Inflammatory macrophage (primary cell): ENCODE data around the gene EPN2.
"Not testable (repeated sequence)": the region's sequence is repeated elsewhere in the genome, so short reads cannot be mapped to it uniquely, and the experiment has no call there.

ENCODE experiments used
- DNase-seq, 2 donors: peaks; one replicate each; pipeline ENCODE4 v3.0.0-alpha.2; 2020 to 2022
- total RNA-seq, 18 experiments: gene quantifications; one replicate each; lab custom pipeline; 2026; ENCODE audit warnings: mixed read lengths in 6 of 18, inconsistent platforms in 2 of 18; lab: John Stamatoyannopoulos, UW

EPN2 gene
- 1.7 to 30.9 (median 10.5) reads per million in 18 experiments for total RNA-seq

DNA sequence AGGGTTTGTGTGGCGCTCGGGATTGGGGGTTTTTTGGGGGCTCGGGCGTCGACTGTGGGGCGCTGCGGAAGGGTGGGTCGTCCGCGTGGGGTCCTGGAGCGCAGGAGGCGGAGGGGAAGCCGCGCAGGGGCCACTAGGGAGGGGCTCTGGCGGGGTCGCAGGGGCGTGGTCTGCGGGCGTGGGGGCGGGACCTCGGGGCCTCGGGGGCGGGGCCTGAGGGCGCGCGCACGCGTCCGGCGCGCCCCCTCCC is at the start of gene EPN2:
Gene EPN2 (plus strand): TSS at position 228 of the 250 bp plus-strand sequence. CDS start 45,754 bp downstream, outside the sequence.
- peak in 1 of 2 donors; percentile 55 for DNase-seq

GRCh38 chr17:19187883-19188869 is 49.0 kb upstream of the EPN2 start:
- DNase-seq = not testable (repeated sequence)

- DNase-seq = not testable (repeated sequence)
Measured at GRCh38 chr17:19188870-19189708, 48.1 kb upstream of the EPN2 start.

DNA sequence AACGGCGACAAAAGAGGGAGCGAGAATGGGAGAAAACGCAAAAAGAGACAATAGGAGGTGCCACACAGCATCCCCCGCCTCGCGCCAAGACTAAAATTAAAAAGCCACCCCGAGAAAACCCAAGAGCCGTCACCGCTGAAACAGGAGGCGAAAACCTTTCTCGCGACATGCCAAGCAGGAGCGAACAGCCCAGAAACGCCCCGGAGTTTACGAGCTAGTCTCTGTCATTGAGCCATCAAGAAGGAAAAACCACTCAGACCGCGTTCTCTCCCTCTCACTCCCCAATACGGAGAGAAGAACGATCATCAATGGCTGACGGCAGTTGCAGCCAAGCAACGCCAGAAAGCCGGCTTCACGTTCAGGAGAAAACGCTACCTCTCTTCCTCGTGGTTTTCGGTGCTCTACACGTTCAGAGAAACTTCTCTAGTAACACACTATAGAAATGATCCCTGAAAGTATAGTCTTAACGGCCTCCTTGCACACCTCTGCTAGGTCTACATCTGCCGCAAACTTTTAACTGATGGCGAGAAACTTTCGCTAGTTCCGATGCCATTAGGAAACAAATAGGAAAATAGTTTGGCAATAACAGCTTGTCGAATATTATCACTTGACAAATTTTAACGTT is 47.3 kb upstream of the EPN2 start:
- not testable (repeated sequence) for DNase-seq

GRCh38 chr17:19196382-19197204 is 40.6 kb upstream of the EPN2 start:
- not testable (repeated sequence) for DNase-seq

DNA sequence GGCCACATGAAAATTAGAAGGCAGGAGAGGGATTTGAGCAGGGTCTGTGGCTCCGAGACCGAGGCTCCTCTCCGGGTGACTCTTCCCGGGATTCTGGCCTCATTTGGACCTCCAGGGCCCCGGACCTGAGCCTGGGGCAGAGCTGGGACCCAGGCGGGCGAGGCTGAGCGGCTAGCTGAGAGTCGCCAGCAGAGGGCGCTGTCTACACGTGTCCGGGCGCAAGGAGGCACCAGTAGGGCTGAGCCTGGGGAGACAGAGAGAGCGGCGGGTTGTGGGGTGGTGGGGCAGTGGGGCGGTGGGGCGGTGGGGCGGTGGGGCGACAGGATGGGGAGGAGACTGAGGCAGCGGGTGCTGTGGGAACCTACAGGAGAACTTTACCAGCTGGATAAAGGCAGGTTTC is 34.7 kb upstream of the EPN2 start:
- not testable (repeated sequence) for DNase-seq

GRCh38 chr17:19203429-19203828 is 33.7 kb upstream of the EPN2 start:
- DNase-seq = not testable (repeated sequence)

GRCh38 chr17:19215074-19215860 is 21.9 kb upstream of the EPN2 start:
- DNase-seq = not testable (repeated sequence)

- DNase-seq = not testable (repeated sequence)
Measured at GRCh38 chr17:19216148-19216926, 20.8 kb upstream of the EPN2 start.

DNA sequence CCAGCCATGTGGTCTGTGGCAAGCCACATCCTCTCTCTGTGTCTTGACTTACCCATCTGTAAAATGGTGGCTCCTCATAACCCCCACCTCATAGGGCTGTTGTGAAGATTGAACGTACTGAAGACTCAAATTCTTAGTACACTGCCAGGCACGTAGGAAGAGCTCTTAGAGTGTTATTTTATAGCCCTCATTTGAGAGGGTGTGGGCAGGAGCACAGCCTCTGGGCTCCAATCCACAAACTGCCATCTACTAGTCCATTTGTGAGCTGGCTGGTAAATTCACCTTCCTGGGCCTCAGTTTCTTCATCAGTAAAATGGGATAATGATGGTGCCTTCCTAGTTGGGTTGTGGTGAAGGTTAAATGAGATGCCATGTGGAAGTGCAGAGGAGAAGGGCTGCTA is 18.3 kb upstream of the EPN2 start:
- DNase-seq = not testable (repeated sequence)

DNA sequence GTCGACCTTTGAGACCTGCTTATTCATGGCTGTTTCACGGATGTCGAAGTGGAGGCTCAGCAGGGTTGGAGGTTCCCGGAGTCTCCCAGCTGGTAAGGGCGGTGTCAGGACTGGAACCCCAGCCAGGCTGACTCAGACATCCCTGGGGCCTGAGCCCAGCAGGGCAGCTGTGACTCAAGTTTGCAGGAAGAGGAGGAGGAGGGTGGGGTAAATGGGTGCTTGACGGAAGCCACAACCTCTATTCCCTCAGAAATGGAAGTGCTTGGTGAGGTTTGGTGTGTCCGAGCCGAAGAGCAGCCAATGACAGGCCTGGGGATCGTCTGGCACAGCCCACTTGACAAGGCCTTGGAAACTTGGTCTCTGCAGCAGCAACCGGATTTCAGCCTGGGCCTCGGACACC is 17.8 kb upstream of the EPN2 start:
- DNase-seq = not testable (repeated sequence)

- not testable (repeated sequence) for DNase-seq
Measured at GRCh38 chr17:19220195-19220594, 17.0 kb upstream of the EPN2 start.

GRCh38 chr17:19226610-19227588 is 10.3 kb upstream of the EPN2 start:
- not testable (repeated sequence) for DNase-seq

DNA sequence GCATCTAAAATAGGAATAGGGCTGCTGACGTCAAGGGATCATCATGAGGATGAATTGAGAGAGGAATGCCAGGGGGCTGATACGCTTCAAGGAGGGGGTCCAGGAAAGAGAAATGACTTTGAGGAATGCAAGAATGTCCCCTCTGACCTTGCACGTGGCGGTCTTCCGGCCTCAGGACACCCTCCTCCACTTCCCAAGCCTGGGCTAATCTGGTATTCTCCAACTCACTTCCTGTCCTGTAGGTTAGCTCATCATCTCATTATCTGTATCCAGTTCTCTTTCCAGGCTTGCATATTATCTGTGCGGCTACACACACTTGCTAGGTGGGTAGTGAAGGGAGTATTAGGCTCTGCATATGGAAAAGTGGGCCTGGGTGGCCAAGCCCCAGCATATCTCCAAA is 2.5 kb upstream of the EPN2 start:
- not testable (repeated sequence) for DNase-seq

DNA sequence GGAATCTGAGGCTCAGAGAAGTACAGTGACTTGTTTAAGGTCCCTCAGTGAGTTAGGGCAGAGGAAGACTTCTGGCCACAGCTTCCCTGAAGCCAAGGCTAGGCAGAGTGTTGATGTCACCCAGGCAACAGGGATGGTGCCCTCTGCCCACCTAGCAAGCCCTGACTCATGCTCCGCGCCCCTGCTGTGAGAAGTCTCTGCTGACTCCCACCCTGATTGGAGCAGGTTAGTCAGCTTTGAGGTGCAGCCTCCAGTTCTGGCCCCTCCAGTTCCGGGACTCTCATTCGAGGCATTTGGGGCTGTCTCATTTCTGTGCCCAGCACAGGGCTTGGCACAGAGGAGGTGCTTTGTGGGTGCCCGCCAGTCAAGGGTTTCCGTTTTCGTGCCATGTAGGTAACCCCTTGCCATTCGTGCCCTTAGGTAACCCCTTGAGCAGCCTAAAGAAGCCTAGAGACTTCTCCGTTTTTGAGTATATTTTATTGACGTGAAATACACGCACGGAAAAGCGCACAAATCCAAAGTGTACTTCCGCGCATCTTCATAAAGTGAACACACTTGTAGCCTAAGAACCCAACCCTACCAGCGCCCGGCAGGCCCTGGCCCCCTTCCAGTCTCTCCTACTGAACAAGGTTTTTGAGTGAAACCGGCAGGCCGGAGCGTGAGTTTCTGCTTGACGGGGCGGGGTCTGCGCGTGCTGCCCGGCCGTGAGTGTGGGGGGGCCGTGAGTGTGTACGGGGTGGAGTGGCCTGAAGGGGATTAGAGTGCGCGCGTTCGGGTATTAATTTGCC is 621 bp upstream of the EPN2 start:
- not testable (repeated sequence) for DNase-seq

GRCh38 chr17:19237389-19238166 is 412 bp downstream of the EPN2 start:
- no peak for DNase-seq

DNA sequence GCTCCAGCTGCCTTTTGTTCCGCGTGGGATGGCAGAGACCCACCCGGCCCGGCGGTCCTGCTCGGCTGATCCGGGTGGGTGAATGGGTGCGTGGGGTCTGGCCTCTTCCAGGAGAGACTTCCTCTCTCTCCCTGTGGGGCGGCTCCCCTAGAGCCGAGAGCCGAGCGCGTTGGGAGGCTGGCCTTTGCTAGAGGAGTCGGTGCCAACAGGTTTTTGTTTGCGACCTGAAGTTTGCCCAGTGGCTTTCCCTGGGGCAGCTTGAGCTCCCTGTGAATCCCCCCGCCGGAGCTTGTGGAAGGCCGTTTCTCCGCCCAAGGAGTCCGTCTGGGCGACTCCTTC is 970 bp downstream of the EPN2 start:
- DNase-seq = peak in 1 of 2 donors; percentile 39
